ENCODE data around the gene RBBP5.

RBBP5 gene

DNA sequence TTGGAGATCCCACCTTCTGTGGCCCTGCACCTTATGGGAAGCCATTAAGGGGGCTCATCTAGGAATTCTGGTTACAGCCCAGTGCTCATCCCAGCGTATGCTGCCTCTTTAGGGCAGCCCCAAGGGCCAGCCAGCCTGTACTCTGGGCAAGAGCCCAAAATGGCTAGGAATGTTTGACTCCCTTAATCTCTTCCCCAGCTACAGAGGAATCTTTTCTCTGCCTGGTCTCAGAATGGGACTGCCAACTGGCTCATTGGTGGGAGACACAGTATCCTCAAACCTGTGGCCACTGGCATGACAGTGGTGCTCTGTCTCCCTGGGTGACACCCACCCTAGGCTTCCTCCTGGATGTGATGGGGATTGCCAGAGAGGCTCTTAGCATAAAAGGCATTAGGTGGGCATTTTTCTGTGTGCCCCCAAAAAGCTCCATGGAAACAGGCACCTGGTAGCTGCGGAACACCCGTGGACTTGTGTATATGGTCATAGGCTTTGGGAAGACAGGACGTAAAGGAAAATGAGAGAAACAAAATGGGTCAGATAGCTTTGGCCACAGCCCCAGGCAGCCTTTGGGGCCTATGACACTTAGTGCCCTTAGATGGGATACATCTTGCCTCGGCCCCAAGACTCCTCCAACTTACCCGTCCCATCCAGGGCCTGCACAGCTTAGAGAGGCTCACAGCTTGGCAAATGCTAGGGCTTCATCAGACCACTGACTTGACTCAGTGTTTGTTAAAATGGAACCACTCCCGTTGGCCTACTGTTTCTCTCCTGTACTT is 44.4 kb downstream of the RBBP5 start:
- TF ChIP-seq, protein P1, sequence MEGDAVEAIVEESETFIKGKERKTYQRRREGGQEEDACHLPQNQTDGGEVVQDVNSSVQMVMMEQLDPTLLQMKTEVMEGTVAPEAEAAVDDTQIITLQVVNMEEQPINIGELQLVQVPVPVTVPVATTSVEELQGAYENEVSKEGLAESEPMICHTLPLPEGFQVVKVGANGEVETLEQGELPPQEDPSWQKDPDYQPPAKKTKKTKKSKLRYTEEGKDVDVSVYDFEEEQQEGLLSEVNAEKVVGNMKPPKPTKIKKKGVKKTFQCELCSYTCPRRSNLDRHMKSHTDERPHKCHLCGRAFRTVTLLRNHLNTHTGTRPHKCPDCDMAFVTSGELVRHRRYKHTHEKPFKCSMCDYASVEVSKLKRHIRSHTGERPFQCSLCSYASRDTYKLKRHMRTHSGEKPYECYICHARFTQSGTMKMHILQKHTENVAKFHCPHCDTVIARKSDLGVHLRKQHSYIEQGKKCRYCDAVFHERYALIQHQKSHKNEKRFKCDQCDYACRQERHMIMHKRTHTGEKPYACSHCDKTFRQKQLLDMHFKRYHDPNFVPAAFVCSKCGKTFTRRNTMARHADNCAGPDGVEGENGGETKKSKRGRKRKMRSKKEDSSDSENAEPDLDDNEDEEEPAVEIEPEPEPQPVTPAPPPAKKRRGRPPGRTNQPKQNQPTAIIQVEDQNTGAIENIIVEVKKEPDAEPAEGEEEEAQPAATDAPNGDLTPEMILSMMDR (conservative IDR thresholded peaks at IDR 0.05; ENCODE audit: control insufficient read depth, insufficient read depth, low read depth, low read length), result no peak
- H3K4me3 ChIP-seq (ENCODE audit: control insufficient read depth, low read depth, low read length), result no peak overlapping the region
- no peak for DNase-seq (ENCODE audit: low read depth)

DNA sequence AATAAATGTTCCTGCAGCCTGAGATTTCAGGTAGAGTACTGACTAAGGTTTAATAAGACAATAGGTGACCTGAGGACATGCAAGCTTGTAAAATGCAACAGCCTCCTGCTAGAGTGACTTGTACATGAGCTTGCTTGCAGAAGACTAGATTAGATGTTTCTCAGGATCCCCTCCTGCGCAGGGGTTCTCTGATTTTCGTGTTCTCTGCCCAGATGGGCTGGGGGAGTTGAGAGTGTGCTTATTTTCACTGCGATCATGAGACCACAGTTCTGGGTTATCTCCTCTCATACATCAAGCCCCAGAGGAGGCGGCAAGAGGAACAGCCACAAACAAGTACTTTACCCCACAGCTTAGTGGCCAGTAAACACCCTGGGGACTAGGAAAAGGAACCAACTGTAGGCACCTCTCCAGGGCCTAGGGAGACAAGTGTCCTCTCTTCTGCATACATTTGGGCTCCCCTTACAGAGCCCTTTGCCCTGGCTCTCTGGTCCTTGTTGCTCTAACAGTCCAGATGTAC is 45.5 kb downstream of the RBBP5 start:
- DNase-seq (ENCODE audit: low read depth), result no peak

DNA sequence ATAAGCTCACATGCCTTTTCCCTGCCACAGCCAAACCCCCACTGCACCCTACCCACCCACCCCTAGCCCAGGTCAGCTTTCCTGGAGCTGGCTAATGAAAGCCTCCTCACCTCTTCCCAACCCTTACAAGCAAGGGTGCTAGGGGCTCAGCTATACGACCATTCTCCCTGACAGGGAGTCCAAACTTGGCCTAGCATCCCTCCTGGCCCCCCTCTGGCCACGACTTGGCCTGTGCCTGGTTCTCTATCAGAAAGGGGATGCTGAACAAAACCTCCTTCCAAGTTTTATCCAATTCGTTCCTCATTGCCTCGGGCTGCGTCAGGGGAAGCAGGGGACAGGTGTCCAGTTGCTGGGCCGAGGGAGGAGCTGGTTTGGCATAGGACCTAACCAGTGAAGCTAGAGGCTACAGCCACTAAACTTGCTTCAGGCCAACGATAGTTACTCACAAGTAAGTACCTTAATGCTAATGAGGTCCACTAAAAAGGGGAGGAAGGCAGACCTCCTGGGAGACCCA is 46.1 kb downstream of the RBBP5 start:
- TF ChIP-seq, protein P1 (conservative IDR thresholded peaks at IDR 0.05; ENCODE audit: control insufficient read depth, insufficient read depth, low read depth, low read length), result no peak
- DNase-seq (ENCODE audit: low read depth), result no peak
- H3K4me3 ChIP-seq (ENCODE audit: control insufficient read depth, low read depth, low read length), result no peak overlapping the region

More for the DNA sequence above, 45.5 kb downstream of the RBBP5 start:
- no peak overlapping the region for H3K4me3 ChIP-seq (ENCODE audit: control insufficient read depth, low read depth, low read length)
- TF ChIP-seq, protein P1 (conservative IDR thresholded peaks at IDR 0.05; ENCODE audit: control insufficient read depth, insufficient read depth, low read depth, low read length), result no peak

DNA sequence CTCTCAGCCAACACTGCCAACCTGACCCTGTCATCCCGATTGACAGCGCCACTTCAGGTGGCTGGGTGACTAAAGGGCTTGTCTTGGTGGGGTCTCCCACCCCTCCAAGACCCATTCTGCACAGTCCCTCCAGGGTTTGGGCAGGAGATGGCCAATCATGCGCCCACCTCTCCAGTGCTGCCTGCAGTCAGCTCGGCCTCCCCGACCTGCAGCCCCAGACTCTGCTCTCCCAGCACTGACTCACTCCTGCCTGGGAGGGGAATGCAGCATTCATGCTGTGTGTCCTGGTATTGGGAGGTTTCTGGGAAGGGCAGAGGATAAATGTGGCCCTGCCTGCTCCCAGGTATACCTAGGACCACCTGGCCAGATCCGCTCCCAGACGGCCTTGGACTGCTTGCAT is 47.3 kb downstream of the RBBP5 start:
- no peak for DNase-seq (ENCODE audit: low read depth)
- TF ChIP-seq, protein P1 (conservative IDR thresholded peaks at IDR 0.05; ENCODE audit: control insufficient read depth, insufficient read depth, low read depth, low read length), result no peak
- no peak overlapping the region for H3K4me3 ChIP-seq (ENCODE audit: control insufficient read depth, low read depth, low read length)

DNA sequence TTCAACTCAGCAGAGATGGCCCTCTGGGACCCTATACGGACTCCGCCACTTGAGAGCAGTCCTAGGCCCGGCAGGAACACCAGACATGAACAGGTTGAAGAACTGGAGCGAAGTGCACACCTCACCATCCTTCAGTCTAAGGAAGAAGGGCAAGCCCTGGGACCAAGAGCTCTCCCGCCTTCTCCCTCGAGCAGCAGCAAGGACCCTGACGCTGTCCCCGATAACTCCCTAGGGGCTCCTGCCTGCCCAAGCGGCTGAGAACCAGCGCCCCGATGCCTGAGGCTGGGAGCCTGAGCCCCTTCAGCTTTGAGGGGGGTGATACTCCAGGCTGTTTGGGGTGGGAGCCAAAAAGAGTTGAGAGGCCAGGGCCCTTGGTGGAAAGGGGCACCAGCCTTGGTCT is 47.7 kb downstream of the RBBP5 start:
- H3K4me3 ChIP-seq (ENCODE audit: control insufficient read depth, low read depth, low read length), result no peak overlapping the region
- TF ChIP-seq, protein P1 (conservative IDR thresholded peaks at IDR 0.05; ENCODE audit: control insufficient read depth, insufficient read depth, low read depth, low read length), result no peak
- no peak for DNase-seq (ENCODE audit: low read depth)

DNA sequence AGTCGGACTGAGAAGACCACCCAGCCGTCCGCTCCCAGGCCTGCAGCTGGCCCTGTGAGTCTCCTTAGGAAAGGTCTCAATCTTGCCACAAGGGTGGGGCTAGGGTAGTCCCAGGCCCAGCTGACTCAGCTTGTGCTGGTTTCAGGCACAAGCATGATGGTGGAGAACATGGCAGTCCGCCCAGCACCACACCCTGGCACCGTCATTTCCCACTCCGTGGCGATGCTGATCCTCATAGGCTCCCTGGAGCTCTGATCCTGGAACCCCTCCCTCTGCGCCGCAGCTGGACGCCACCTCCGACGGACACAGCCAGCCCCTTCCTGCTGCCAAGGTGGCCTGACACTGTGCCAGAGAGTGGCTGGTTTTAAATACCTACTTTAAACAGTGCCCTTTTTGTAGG is 48.3 kb downstream of the RBBP5 start:
- H3K4me3 ChIP-seq (ENCODE audit: control insufficient read depth, low read depth, low read length), result no peak overlapping the region
- DNase-seq (ENCODE audit: low read depth), result peak; percentile 54
- TF ChIP-seq, protein P1 (conservative IDR thresholded peaks at IDR 0.05; ENCODE audit: control insufficient read depth, insufficient read depth, low read depth, low read length), result no peak
